Measurements from ENCODE around the gene TFAP2C. TPM values are rescaled to one million over a fixed set of nuclear protein-coding genes. Genes with fewer than 3 reads are reported as not detected.

The TFAP2C gene
- polyA plus RNA-seq, 1 donor: 0.06 TPM

DNA sequence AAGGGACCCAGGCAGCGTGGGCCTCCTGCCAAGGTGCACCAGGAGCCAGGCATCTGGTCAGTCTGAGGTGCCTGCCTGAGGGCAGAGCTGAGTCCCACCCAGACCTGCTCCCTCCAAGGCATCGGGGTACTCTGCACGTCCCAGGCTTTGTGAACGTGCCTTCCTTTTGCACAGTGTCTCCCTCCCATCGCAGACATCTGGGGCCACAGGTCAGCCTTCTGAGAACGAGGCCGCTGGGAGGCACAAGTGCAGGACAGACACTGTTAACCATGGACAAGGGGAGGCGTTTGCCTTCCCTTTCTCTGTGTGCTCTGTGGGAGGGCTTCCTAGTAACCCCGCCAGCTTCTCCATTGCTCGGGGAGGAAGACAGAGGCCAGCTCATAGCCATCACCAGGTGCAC is 47.6 kb downstream of the TFAP2C start:
- no peak for DNase-seq

DNA sequence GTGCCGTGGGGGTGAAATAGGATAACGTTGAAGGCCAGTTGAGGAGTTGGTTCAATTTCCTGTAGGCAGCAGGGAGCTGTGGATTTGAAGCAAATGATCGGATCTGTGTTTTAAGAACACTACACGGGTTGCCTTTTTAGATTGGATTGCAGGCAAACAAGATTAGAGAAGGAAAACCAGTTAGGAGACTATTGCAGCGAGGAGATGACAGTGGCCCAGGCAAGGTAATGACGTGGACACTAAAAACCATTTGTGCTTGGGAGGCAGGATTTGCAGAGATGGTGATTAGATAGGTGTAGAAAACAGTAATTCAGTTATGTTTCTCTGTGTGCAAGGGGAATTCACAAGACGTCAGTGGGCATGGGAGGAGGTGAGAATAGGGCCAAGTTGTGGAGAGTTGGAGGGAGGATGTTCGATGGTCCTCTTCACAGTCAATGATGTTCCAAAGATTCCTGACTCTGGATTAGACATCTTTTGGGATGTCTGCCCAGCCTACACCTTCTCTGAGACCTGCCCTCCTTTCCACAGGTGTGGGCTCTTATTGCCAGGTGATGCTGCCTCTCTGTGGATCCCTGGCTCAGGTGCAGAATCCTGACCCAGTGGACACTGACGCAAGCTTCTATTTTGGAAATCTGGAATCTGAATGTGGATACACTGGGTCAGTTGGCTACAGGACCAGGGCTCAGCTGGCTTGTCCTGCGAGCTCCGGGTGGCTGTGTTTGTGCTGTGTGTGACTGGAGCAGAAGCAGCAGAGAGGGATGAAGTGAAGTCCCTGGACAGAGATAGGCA is 54.2 kb downstream of the TFAP2C start:
- H3K4me3 ChIP-seq (ENCODE audit: low read length): no peak overlapping the region
- no peak overlapping the region for H3K27ac ChIP-seq (ENCODE audit: low read length)
- H3K4me1 ChIP-seq (ENCODE audit: control insufficient read depth, insufficient read depth, low read length): no peaks in the 10 kb centered on the region
- no peaks in the 10 kb centered on the region for H3K36me3 ChIP-seq (ENCODE audit: control insufficient read depth, insufficient read depth, low read length)
- no peak for DNase-seq
- 12% methylated on average over 3 of the region's 11 CpGs for WGBS (ENCODE audit: insufficient coverage, low lambda C conversion rate)
- no peaks in the 10 kb centered on the region for H3K27me3 ChIP-seq (ENCODE audit: control insufficient read depth, insufficient read depth, low read length)
- H3K9me3 ChIP-seq (ENCODE audit: control insufficient read depth, low read depth, low read length): no peaks in the 10 kb centered on the region

More for the DNA sequence above, 47.6 kb downstream of the TFAP2C start:
- H3K9me3 ChIP-seq (ENCODE audit: control insufficient read depth, low read depth, low read length): no peaks in the 10 kb centered on the region
- H3K27ac ChIP-seq (ENCODE audit: low read length): no peak overlapping the region
- H3K4me3 ChIP-seq (ENCODE audit: low read length): no peak overlapping the region
- H3K27me3 ChIP-seq (ENCODE audit: control insufficient read depth, insufficient read depth, low read length): no peaks in the 10 kb centered on the region
- WGBS (ENCODE audit: insufficient coverage, low lambda C conversion rate): no CpG with 5 or more reads among the region's 10 CpGs
- no peaks in the 10 kb centered on the region for H3K4me1 ChIP-seq (ENCODE audit: control insufficient read depth, insufficient read depth, low read length)
- H3K36me3 ChIP-seq (ENCODE audit: control insufficient read depth, insufficient read depth, low read length): no peaks in the 10 kb centered on the region

DNA sequence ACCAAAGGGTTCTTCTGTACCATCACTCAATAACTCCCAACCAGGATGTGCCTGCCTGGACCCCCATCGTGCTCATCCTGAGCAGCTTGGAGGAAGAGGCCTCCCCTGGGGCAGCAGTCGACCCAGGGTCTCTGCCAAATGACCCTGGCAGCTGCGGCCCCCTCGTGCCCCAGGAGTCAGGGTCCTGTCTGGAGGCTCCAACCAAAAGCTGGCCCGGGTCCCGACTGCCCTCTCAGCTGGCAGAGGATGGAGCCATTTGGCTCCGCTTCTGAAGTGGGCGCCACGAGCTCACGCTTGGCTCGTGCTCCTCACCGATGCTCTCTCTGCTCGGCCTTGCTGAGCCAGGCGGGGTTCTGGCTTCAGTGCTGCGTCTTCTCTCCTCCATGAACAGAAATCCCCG is 56.8 kb downstream of the TFAP2C start:
- Histone ChIP-seq H3K27ac (ENCODE audit: low read length) (no peak overlapping the region), H3K4me3 (ENCODE audit: low read length) (no peak overlapping the region), H3K4me1 (ENCODE audit: control insufficient read depth, insufficient read depth, low read length) (no peaks in the 10 kb centered on the region), H3K36me3 (ENCODE audit: control insufficient read depth, insufficient read depth, low read length) (no peaks in the 10 kb centered on the region), H3K9me3 (ENCODE audit: control insufficient read depth, low read depth, low read length) (no peaks in the 10 kb centered on the region), H3K27me3 (ENCODE audit: control insufficient read depth, insufficient read depth, low read length) (no peaks in the 10 kb centered on the region)
- WGBS (ENCODE audit: insufficient coverage, low lambda C conversion rate): no CpG with 5 or more reads among the region's 16 CpGs
- DNase-seq: no peak

DNA sequence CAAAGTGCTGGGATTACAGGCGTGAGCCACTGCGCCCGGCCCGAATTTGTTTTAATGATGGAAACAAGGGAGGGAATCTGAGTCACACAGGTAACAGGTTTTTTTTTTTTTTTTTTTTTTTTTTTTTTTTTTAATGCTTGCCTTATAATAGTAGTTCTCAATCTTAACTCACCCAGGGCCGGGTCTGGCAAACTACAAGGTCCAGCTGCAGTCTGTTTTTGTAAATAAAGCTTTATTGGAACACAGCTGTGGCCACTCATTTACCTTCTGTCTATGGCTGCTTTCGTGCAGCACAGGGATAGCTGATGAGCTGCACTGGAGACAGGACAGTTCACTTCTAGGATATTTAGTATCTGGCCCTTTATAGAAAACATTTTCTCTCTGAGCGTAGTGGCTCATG is 58.0 kb downstream of the TFAP2C start:
- H3K27me3 ChIP-seq (ENCODE audit: control insufficient read depth, insufficient read depth, low read length): no peaks in the 10 kb centered on the region
- no peak for DNase-seq
- no peak overlapping the region for H3K4me3 ChIP-seq (ENCODE audit: low read length)
- H3K36me3 ChIP-seq (ENCODE audit: control insufficient read depth, insufficient read depth, low read length): no peaks in the 10 kb centered on the region
- H3K4me1 ChIP-seq (ENCODE audit: control insufficient read depth, insufficient read depth, low read length): no peaks in the 10 kb centered on the region
- H3K27ac ChIP-seq (ENCODE audit: low read length): no peak overlapping the region
- no peaks in the 10 kb centered on the region for H3K9me3 ChIP-seq (ENCODE audit: control insufficient read depth, low read depth, low read length)
- WGBS (ENCODE audit: insufficient coverage, low lambda C conversion rate): no CpG with 5 or more reads among the region's 7 CpGs

DNA sequence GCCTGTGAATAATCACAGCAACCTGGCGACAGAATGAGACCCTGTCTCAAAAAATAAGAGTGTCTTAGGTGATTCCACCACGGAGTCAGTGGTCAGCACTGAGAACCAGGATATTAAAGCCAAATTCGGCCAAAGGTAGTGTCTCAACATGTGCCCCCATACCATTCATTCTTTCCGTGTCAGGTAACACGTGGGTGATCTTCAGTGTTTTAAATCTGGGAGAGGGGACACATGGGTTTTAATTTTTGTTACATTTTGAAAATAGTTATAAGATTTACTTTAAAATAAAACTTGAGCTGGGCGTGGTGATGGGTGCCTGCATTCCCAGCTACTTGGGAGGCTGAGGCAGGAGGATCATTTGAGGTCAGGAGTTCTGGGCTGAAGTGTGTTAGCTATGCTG is 59.0 kb downstream of the TFAP2C start:
- Histone ChIP-seq H3K27ac (ENCODE audit: low read length) (no peak overlapping the region), H3K36me3 (ENCODE audit: control insufficient read depth, insufficient read depth, low read length) (no peaks in the 10 kb centered on the region), H3K4me1 (ENCODE audit: control insufficient read depth, insufficient read depth, low read length) (no peaks in the 10 kb centered on the region), H3K9me3 (ENCODE audit: control insufficient read depth, low read depth, low read length) (no peaks in the 10 kb centered on the region), H3K27me3 (ENCODE audit: control insufficient read depth, insufficient read depth, low read length) (no peaks in the 10 kb centered on the region), H3K4me3 (ENCODE audit: low read length) (no peak overlapping the region)
- no peak for DNase-seq
- 100% methylated on average over 1 of the region's 6 CpGs for WGBS (ENCODE audit: insufficient coverage, low lambda C conversion rate)

Other genes with a start within 250 kb of the TFAP2C start
- 13.7 TPM for gene AURKA, start 237.1 kb upstream of the TFAP2C start, polyA plus RNA-seq
- gene CSTF1, start 236.7 kb upstream of the TFAP2C start, polyA plus RNA-seq: 27.6 TPM
- 1.2 TPM for gene CASS4, start 217.0 kb upstream of the TFAP2C start, polyA plus RNA-seq
- 84.7 TPM for gene RTF2, start 160.7 kb upstream of the TFAP2C start, polyA plus RNA-seq
- 0.21 TPM for gene FAM209A, start 104.6 kb upstream of the TFAP2C start, polyA plus RNA-seq
- gene FAM209B, start 96.1 kb upstream of the TFAP2C start, polyA plus RNA-seq: 0.19 TPM

Measured in large intestine (tissue), 3 donors.